ENCODE data around the gene OGFR. TPM values are rescaled to one million over a fixed set of nuclear protein-coding genes. Genes with fewer than 3 reads are reported as not detected.

OGFR gene
- total RNA-seq, 1 donor from 2014 or later, result 74.6 TPM

GRCh38 chr20:62776692-62777527 is 27.7 kb upstream of the OGFR start:
- peaks cover 25% of the 10 kb centered on the region for H3K4me1 Mint-ChIP-seq
- ChIA-PET CTCF (no interaction called here), POLR2A (no interaction called here)
- peak overlapping the region; percentile 76 for H3K27ac Mint-ChIP-seq
- ATAC-seq (ENCODE audit: low read depth) (peak; percentile 77), DNase-seq (no peak)
- no peaks in the 10 kb centered on the region for H3K27me3 Mint-ChIP-seq
- intact Hi-C loops (cut with micrococcal nuclease), result loop anchor here (1.0 to 2.0 kb wide), 2 partner anchors 17 to 36 kb away; no protein-coding TSS in a partner anchor
- H3K36me3 Mint-ChIP-seq (ENCODE audit: low read depth), result no peaks in the 10 kb centered on the region
- no peak for TF ChIP-seq CTCF (IDR thresholded peaks at IDR 0.05)
- peak overlapping the region; percentile 38 for H3K4me3 Mint-ChIP-seq
- no peaks in the 10 kb centered on the region for H3K9me3 Mint-ChIP-seq

- CTCF ChIA-PET, result no interaction called here
- no peak overlapping the region for H3K4me3 Mint-ChIP-seq
- intact Hi-C loops (cut with micrococcal nuclease), result loop anchor here (1.0 to 2.0 kb wide), 2 partner anchors 17 to 37 kb away; no protein-coding TSS in a partner anchor
Measured at GRCh38 chr20:62777528-62777830, 27.2 kb upstream of the OGFR start.

GRCh38 chr20:62778058-62778457 is 26.6 kb upstream of the OGFR start:
- intact Hi-C loops (cut with micrococcal nuclease), result no loop called here
- H3K27ac Mint-ChIP-seq, result no peak overlapping the region
- ChIA-PET POLR2A (no interaction called here), CTCF (no interaction called here)
- no peaks in the 10 kb centered on the region for H3K36me3 Mint-ChIP-seq (ENCODE audit: low read depth)
- ATAC-seq (ENCODE audit: low read depth) (no peak), DNase-seq (no peak)
- no peaks in the 10 kb centered on the region for H3K27me3 Mint-ChIP-seq
- TF ChIP-seq CTCF (IDR thresholded peaks at IDR 0.05), result no peak
- H3K9me3 Mint-ChIP-seq, result no peaks in the 10 kb centered on the region
- H3K4me1 Mint-ChIP-seq, result peaks cover 25% of the 10 kb centered on the region
- H3K4me3 Mint-ChIP-seq, result no peak overlapping the region

More at GRCh38 chr20:62777528-62777830, 27.2 kb upstream of the OGFR start:
- ATAC-seq (ENCODE audit: low read depth) (no peak), DNase-seq (no peak)
- peak overlapping the region; percentile 76 for H3K27ac Mint-ChIP-seq
- H3K27me3 Mint-ChIP-seq, result no peaks in the 10 kb centered on the region
- POLR2A ChIA-PET, result no interaction called here
- no peaks in the 10 kb centered on the region for H3K9me3 Mint-ChIP-seq
- TF ChIP-seq CTCF (IDR thresholded peaks at IDR 0.05), result no peak
- H3K4me1 Mint-ChIP-seq, result peaks cover 25% of the 10 kb centered on the region
- H3K36me3 Mint-ChIP-seq (ENCODE audit: low read depth), result no peaks in the 10 kb centered on the region

GRCh38 chr20:62778601-62779416 is 25.8 kb upstream of the OGFR start:
- Mint-ChIP-seq H3K27ac (no peak overlapping the region), H3K36me3 (ENCODE audit: low read depth) (no peaks in the 10 kb centered on the region), H3K9me3 (no peaks in the 10 kb centered on the region), H3K27me3 (no peaks in the 10 kb centered on the region), H3K4me3 (no peak overlapping the region), H3K4me1 (peaks cover 25% of the 10 kb centered on the region)
- intact Hi-C loops (cut with micrococcal nuclease), result no loop called here
- no peak for ATAC-seq (ENCODE audit: low read depth)
- ChIA-PET CTCF (no interaction called here), POLR2A (interaction anchor here (1.1 kb wide), 1 partner anchor 15 kb away, joined by 5 read pairs; no protein-coding TSS in a partner anchor)
- no peak for TF ChIP-seq CTCF (IDR thresholded peaks at IDR 0.05)
- no peak for DNase-seq

- no peak for TF ChIP-seq CTCF (IDR thresholded peaks at IDR 0.05)
- POLR2A ChIA-PET, result interaction anchor here (1.1 kb wide), 1 partner anchor 15 kb away, joined by 5 read pairs; no protein-coding TSS in a partner anchor
- no peak overlapping the region for H3K4me3 Mint-ChIP-seq
- H3K9me3 Mint-ChIP-seq, result no peaks in the 10 kb centered on the region
- CTCF ChIA-PET, result no interaction called here
- no peaks in the 10 kb centered on the region for H3K36me3 Mint-ChIP-seq (ENCODE audit: low read depth)
- H3K27me3 Mint-ChIP-seq, result no peaks in the 10 kb centered on the region
- intact Hi-C loops (cut with micrococcal nuclease), result no loop called here
- peaks cover 25% of the 10 kb centered on the region for H3K4me1 Mint-ChIP-seq
- H3K27ac Mint-ChIP-seq, result no peak overlapping the region
- DNase-seq (no peak), ATAC-seq (ENCODE audit: low read depth) (no peak)
Measured at GRCh38 chr20:62779417-62779685, 25.3 kb upstream of the OGFR start.

All from activated B cell treated with CpG ODN at 0.5 μM for 24 hours (primary cell).